ENCODE results near the gene SERBP1.

Gene SERBP1

DNA sequence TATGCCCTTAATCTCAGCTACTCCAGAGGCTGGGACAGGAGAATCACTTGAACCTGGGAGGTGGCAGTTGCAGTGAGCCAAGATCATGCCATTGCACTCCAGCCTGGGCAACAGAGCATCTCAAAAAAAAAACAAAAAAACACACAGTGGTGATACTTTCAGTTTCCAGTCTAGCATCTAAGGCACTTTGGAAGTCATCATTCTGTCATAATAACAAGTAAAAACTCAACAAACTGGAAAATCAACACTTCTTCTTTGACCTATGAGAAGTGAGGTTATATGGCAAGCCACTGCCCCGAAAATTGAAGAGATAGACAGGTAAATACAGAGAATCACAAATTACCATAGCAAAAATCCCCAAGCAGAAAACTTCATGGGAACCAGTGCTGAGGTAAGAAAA lies 70.6 kb downstream of the SERBP1 start:
- no peak for DNase-seq
